H4 (cell line): ENCODE data around the gene GPSM1. TPM values are rescaled to one million over a fixed set of nuclear protein-coding genes. Genes with fewer than 3 reads are reported as not detected.
A peak's percentile ranks its signal among the peaks of the same experiment; 100 is the strongest.

ENCODE experiments used
- DNase-seq: peaks from one replicate; pipeline ENCODE4 v3.0.0-alpha.2; 2015; ENCODE audit warnings: low spot score
- total RNA-seq: library from RNA; depleted of rRNA; stranded (reverse); fragments of >200 nt; shearing (Covaris generic); gene quantifications from 2 replicates; pipeline ENCODE4 v1.2.3, GENCODE V29; 2014

GPSM1 gene
- total RNA-seq, 1 experiment from 2014 or later: 5.1 TPM

DNA sequence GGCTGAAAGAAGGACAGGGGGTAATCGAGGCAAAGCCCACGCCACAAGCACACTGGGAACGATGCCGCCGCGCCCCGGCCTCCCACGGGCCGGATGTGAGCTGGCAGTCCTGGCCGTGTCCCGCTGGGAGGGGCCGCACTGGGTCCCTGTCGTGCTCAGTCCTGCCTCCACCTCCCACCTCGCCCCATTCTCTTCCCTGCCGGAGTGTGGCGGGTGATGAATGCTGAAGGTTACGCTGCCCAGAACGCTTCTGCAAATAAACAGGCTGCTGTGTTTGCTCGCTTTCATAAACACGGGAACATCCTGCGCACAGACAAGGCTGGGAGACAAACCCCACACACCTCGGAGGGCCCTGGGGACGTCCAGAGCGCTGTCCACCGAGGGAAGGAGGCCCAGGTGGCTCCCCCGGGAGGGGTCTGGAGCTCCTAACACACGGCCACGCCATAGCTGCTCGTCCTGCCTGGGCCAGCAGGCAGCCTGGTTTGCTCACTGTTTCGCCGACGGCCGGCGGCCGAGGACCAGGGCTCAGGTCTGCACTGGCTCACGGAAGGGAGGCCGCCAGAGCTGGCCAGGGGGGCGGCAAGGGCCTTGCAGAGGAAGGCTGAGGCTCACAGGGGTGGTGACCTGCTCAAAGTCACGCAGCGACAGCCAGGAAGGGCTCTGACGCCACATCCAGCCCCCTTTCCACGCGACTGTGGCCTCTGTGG is 33.9 kb downstream of the GPSM1 start:
- no peak for DNase-seq

DNA sequence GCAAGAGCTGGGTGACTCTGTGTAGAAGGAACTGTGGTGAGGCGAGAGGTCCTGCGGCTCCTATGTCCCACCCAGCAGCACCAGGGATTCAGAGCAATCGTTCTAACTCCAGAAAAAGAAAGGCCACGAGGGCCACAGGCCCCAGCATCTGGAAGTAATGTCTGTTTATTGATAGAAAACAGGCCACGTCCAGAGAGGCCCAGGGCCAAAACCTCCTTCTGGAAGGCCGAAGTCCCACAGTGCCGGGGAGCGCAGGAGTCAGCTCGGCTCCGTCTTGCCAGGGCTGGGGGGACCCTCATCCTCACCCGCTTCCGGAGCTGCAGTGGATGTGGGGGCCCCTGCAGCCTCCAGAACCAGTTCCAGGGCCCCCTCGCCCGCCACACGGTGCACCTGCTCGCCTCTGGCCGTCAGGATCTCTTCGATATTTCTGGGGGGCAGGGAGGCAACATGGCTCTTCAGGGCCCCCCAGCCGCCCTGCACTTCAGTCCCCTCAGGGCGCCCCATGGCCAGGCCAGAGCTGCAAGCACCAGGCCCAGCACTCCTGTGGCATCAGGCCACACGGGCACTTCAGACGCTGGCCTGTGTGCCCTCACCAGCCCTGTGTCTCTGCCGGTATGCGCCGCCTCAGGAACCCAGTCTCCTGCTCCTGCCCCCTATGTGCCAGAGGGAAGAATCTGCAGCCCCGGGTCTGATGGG is 34.6 kb downstream of the GPSM1 start:
- DNase-seq: no peak

DNA sequence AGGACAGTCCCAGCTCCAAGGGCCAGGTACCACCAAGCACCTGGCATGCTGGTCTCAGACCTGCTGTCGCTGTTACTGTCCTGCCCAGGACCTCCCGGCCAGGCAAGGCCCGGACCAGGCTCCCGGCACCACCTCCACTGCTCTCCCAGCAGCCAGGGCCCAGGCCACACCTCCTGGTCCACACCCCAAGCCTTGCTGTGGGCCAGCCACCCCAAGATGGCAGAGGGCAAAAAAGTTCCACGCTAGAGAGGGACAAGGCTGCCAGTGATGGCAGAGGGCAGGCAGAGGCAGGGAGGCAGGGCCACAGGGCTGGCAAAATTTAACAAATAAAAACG is 35.1 kb downstream of the GPSM1 start:
- DNase-seq: no peak

DNA sequence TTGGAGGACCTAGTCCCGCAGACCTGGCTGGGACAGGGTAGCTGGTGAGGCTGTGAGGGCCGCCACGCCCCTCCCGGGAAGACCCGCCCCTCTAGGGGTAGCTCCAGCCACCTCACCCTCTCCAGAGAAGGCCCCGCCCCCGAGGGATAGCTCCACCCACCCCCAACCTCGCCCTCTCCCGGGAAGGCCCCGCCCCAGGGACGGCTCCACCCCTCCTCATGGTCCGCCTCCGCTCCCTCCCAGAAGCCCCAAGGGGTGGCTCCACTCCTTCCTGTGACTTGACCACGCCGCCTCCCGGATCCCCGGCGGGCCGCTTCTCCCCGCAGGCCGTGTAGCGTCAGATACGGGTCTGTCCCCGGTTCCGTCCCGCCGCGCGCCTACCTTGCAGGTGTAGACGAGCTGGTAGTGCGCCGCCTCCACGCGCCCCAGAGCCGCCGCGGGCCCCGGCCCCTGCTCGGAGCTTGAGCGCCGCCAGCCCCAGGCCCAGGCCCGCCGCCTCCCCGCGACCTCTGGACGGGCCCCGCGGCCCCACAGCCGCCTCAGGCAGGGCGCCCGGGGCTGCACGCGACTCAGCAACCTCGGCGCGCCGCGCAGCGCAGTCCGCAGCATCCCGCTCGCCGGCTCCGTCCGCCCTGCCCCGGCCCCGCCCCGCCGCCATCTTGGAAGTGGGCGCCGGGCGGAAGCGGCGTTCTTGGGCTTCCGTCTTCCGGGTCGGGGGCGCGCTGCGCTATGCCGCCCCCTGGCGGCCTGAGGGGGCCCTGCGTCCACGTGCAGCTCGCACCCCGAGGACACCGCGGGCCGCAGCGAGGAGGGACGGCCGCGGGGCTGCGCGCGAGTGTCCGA is 36.0 kb downstream of the GPSM1 start, which contains the start of gene DNLZ:
Gene DNLZ (minus strand): TSS at position 639 of the 843 bp plus-strand sequence. CDS start 30 bp downstream, at position 609.
- DNase-seq: peak; percentile 84

DNA sequence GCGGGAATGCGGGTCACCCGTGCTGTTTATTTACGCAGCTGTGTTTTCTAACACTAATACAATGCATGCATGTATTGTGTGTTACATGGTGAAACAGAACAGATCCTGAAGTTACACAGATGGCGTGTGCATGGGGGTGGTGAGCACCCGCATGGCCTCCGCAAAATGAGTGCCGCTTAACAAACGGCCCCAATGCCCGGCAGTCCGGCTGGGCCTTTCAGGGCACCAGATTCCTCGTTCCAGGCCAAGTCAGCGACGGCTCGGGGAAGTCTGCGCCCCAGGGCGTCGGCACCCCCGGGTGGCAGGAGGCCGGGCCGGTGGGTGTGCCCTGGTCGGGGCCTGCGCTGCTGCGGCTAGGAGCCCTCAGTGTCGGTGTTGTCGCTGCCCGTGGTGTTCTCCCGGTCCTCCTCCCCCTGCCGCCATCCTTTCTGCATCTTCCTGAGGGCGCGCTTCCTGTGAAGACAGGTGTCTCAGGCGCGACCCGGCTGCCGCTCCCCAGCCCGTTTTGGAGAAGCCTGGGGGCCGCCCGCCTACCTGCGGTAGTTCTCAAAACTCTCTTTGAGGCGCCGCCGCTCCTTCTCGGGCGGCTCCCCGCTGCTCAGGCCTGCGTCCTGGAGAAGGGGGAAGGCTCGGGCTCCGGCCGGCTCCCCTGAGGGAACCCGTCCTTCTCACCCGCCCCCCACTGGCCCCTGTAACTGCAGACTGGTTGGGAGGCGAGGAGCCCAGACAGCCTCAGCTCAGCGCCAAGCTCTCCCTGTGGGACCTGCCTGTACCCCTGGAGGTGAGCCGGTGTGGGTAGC is 36.8 kb downstream of the GPSM1 start:
- DNase-seq: no peak

DNA sequence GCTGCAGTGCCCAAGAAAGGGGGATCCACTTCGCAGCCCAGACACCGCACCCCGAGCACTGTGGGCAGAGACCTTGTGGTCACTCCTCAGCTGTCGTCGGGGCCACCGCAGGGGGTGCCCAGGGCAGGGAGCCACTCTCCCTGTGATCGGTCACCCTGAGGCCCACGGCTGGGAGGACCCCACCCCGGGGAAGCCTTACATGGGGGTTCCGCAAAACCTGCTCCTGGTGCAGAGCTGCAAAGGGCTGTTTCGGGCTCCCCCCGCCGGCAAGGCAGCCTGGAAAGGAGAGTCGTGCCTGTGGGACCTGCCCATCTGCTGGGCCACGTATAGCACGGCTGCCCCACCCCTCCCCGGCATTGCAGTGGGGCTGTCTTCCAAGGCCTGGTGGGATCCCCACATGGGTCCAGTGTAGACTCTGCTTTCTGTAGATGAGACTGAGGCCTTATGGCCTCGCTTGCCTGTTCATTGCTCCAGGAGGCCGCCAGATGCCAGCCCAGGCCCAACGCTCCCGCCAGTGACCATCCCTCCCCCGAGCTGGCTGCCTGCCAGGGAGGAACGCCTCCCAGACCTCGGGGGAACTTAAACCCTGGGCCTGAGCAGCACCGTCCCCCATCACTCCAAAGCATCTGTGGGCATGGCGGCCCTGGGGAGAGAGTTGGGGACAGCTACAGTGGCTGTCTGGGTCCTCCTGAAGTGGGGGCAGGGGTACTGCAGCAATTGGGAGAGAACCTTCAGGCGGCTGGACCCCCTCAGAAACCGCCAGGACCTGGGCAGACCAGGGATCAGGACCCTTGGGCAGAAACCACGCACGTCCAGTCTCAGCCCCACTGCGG is 37.8 kb downstream of the GPSM1 start:
- DNase-seq: no peak

DNA sequence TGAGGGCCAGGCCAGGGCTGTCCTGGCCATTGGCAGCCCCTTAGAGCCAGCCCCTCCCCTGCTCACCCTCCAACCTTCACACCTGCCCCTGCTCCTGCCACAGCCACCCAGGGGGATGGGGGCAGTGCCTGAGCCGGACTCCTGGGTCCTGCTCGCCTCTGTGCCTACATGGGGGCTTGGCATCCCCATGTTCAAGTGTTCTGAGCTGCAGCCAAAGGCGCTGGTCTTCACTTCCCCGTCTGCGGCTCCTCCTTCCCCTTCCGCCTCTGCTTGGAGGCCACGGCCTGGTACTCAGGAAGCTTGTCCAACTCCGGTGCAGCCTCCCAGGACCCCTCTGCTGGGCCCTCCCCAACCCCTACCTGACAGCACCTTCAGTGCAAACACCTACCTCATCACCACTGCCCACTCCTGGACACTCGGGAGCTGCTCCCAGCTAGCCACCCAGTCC is 38.5 kb downstream of the GPSM1 start:
- DNase-seq: no peak

DNA sequence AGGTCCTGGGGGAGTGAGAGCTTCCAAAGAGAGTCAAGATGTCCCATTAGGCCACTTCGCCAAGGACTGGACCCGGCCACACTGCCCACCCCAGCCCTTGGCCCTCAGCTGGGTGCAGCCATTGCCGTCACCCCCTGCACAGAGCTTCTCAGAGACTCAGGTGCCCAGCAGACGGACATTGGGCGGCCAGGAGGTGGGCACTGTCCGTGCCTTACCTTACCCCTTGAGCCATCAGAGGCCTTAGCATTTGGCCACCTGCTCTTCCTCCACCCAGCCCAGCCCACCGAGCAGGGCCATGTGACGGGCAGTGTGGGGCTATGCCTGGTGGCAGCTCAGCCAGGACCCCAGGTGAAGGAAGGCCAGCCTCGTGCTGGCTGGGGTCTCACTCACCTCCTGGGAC is 39.5 kb downstream of the GPSM1 start:
- DNase-seq: no peak

DNA sequence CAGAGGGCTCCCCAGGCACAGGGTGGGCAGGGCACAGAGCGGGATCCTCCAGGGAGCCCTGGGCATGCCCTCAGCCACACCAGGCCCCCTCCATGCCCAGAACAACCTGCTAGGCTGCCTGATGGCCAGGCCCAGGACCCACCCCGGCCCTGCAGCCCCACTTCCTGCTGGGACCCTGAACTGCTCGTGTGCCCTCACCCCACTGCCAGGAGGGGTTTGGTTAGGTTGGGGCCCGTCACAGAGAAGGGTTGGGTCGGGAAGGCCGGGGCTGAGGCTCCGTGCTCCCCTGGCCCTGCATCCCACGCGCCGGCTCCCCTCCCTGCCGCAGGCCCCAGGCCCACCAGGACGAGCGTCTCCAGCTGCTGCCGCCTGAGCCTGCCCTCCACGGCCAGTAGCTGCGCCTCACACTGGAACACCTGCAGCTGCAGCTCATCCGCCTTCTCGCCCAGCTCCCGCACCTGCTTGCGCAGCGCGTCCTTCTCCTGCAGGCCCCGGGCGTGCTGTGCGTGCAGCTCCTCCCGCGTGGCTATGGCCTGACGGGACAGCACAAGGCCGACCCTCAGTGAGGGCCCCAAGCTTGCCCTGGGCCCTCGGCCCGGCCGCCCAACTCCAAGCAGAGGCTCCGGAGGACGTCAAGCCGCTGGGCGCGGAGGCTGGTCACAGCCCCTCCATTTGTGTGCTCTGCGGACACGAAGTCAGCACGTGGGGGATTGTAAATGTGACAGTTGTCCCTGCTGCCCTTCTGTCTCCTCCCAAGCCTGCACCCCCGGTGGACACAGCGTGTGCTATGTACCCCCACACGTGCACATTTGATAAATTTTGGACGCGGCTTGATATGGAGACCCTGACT is 40.2 kb downstream of the GPSM1 start:
- DNase-seq: no peak

DNA sequence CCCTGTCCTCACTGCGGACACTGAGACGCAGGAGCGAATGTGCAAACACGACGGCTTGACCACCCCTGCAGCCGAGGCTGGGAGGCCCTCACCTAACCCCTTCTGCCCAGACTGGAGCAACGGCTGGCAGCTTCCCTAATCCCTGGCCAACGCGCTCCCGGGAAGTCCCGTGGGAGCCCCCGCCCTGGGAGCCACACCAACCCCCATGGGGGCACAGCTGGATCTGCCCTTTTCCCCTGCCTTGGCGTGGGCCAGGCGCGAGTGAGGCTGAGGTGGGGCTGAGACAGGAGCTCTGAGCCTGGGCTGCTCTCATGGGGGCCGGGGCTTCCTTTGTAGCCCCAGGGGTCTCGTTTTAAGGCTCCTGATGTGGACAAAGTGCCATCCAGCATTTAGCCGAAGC is 40.9 kb downstream of the GPSM1 start:
- no peak for DNase-seq

DNA sequence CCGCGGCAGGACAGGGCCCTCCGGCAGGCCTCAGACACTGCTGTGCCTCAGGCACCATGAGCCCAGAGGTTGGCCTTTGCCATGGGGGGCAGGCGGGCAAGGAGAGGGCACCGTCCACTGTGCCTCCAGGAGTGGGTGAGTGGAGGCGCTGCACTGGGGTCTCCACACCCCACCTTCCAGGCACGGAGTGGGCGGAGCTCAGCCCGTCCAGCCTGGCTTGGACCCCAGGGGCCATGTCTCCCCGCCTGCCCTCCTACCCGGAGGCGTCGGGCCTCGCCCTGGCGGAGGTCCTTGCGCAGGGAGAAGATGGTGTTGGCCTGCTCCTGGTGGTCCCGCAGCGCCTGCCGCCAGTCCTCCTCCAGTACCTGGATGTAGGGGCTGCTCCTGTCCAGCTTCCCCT is 42.7 kb downstream of the GPSM1 start:
- DNase-seq: no peak

DNA sequence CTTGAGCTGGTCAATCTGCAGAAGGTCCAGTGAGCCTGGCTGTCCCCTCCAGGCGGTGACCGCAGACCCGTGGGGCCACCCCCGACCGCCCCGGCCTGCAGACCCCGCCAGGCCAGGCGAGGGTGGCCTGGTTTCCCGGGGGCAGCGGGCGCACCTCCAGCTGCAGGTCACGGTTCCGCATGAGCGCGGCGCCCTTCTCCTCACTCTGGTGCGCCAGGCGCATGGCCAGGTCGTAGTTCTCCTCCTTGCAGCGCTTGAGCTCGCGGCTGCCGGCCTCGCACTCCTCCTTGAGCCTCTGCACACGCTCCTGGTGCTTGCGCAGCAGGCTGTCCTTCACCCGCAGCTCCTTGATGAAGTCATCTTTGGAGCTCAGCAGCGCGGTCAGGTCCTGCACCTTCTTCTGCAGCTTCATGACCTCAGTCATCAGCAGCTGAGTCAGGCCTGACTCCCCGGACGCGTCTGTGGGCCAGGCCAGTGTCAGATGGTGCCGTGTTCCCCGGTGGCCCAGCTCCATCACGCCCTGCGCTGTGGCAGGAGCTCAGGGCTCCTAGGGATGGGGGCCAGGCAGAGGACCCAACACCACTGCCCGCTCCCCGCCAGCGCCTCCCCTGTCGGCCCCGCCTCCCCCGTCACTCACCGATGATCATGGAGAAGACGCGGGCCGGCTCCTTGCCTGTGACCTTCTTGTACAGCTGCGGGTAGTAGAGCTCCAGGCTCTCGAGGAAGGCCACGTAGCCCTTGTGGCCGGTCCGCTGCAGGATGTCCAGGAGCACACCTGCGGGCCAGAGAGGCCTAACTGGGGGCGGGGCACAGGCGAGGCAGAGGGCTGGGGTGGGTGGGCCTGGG is 43.6 kb downstream of the GPSM1 start:
- DNase-seq: no peak

DNA sequence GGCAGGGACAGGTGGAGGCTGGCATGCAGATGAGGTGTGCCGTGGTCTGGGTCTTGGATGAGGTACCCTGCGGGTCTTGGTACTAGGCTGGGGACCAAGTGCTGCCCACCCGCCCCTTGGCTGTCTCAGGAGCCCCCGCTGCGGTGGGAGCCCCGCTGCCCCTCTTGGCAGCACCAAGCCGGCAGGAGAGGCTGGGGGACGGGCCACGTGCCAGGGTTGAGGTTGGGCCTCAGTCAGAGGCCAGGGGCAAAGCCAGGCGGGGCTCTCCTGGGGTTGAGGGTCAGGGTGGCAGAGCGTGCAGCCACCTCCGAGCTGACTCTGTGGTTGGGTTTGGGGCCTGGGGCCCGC is 44.2 kb downstream of the GPSM1 start:
- DNase-seq: no peak

DNA sequence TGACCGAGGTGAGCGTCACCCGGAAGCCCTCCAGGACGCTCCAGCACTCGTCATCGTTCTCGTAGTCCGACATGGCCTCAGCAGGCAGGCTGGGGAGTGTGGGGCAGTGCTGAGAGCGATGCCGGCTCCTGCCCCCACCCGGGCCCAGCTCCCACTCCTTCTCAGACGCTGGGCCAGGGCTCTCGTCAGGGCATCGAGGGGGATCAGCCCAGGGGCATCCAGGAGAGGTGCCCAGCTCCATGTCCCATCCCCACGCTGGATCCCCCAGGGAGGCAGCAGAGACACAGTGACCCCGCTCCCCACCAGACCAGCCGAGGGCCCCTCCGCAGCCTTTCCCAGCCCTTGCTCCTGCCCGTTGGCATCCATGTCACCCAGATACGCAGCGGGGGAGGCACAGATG is 44.7 kb downstream of the GPSM1 start:
- no peak for DNase-seq

DNA sequence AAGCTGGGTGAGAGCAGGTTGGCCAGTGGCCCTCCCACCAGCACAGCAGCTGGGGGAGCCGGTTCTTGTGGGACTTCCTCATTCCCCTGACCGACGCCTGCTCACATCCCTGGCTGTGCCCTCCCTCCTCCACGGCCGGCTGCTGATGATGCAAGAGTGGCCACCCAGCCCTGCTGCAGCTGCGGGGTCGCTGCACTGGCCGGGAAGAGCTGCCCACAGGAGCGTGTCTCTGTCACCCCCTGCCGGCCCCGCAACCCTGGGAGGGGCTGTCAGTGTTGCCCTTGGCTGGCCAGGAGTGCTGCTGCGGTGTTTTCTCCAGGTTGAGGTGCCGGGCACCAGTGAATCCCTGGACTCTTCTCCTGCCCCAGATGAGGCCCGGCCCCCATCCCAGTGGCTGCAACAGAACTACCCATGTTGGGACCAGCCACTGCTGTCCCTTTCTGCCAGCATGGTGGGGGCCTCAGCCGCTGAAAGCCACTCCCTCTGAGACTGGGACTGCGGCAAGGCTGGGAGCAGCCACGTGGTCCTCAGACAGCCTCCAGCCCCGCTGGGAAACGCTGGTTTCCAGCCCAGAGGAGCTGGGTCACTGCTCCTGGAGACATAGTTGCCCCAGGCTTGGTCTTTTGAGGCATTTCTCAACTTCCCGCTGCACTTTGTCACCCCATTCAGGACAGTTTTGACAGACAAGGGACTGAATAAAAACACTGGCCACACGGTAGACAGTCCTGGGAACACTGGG is 45.4 kb downstream of the GPSM1 start:
- peak; percentile 40 for DNase-seq

DNA sequence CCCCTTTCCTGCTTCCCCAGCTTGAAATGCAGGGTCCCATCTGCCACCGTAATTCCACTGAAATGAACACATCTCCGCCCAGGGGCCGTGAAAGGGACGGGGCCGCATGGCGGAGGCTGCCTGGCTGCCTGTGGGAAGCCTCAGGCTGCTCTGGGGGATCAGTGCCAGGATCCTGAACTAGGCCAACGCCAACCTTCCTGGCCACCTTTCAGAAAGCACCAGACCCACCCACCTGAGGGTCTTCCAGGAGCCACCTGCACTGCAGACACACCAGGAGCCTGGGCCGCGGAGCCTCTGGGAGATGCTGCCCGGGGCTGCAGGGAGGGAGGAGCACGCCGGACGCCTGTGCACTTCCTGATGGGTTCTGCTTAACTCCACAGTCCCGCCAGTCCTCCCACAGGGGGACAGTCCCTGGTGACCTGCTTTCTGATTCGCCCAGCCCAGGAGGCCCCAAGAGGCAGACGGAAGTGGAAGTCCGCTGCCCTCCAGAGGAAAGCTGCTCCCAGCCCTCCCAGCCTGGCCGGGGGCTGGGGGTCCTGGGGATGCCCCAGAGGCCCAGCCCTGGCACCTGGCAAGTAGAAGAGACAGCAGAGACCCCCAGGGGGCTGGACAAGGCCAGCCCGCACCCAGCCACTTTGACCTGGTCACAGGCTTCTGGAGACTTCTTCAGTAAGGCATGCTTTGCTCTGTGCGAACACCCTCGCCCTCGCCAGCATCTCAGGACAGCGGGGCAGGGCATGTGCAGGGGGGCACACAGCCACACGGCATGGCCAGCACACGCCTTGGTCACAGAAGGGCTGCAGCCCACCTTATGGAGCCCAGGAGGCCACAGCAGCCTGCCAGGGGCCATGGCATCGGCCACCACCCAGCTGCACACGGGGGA is 46.2 kb downstream of the GPSM1 start, which contains the start of gene CARD9:
Gene CARD9 (minus strand): TSS at position 370 of the 883 bp plus-strand sequence. CDS start 1,591 bp downstream, outside the sequence.
- no peak for DNase-seq

DNA sequence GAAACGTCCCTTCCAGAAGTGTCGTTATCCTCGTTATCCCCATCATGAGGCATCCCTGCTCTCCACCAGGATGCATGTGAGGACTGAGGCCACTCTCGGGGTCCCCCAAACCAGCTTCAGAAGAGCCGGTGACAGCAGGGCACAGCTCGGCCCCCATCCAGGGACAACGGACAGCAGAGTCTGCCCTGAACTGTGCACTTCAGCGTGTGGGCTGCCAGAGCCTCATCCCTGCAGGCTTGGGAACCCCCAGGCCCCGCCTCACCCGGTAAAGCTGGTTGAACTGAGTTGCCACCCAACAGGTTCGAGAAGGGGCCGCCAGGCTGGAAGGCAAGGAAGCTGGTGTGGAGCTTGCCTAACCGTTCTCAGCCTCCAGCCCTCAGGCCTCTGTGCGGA is 46.8 kb downstream of the GPSM1 start:
- DNase-seq: no peak
